Loucy (cell line): ENCODE measurements around the gene SYNPO.

Source experiments
- H2AFZ ChIP-seq: fragments of 200-600 bp; sonication (generic); 2 replicates; pipeline ENCODE4 v1.6.0; 2016; ENCODE audit warnings: antibody characterized with exemption, mild to moderate bottlenecking, low read length, moderate library complexity
- H3F3A ChIP-seq: fragments of 200-600 bp; 2 replicates; pipeline ENCODE4 v1.6.0; 2016; ENCODE audit warnings: antibody characterized with exemption, low read depth, mild to moderate bottlenecking
- H3K27me3 ChIP-seq: fragments of 200-600 bp; sonication (generic); 2 replicates; pipeline ENCODE4 v1.6.1; 2014; ENCODE audit warnings: low read length, mild to moderate bottlenecking; ENCODE audit not compliant: insufficient read depth, poor library complexity, severe bottlenecking
- H3K36me3 ChIP-seq: fragments of 200-600 bp; sonication (generic); 2 replicates; pipeline ENCODE4 v1.6.1; 2016; ENCODE audit warnings: low read length; ENCODE audit not compliant: insufficient read depth
- H3K4me1 ChIP-seq: fragments of 200-600 bp; sonication (generic); 2 replicates; pipeline ENCODE4 v1.5.1; 2014; ENCODE audit warnings: low read length, mild to moderate bottlenecking; ENCODE audit not compliant: insufficient read depth, poor library complexity, severe bottlenecking
- H3K4me2 ChIP-seq: fragments of 200-600 bp; sonication (generic); 2 replicates; pipeline ENCODE4 v1.6.0; 2014; ENCODE audit warnings: antibody characterized with exemption, low read length, low read depth, mild to moderate bottlenecking; ENCODE audit not compliant: poor library complexity, severe bottlenecking
- H3K4me3 ChIP-seq: fragments of 200-600 bp; sonication (generic); 2 replicates; pipeline ENCODE4 v1.5.1; 2014; ENCODE audit warnings: low read length, mild to moderate bottlenecking, mixed read lengths; ENCODE audit not compliant: poor library complexity, severe bottlenecking
- H3K79me2 ChIP-seq: fragments of 200-600 bp; sonication (generic); 2 replicates; pipeline ENCODE4 v1.6.1; 2014; ENCODE audit warnings: low read length; ENCODE audit not compliant: insufficient read depth
- H3K9ac ChIP-seq: fragments of 200-600 bp; sonication (generic); 2 replicates; pipeline ENCODE4 v1.6.0; 2014; ENCODE audit warnings: mild to moderate bottlenecking, low read depth, low read length, moderate library complexity; ENCODE audit not compliant: poor library complexity, severe bottlenecking
- H3K9me2 ChIP-seq: fragments of 200-600 bp; sonication (generic); replicated peaks from 2 replicates; pipeline ENCODE4 v1.6.1; 2016; ENCODE audit warnings: low read depth, low read length, mixed read lengths
- H3K9me3 ChIP-seq: fragments of 200-600 bp; sonication (generic); 2 replicates; pipeline ENCODE4 v1.6.1; 2014; ENCODE audit warnings: mild to moderate bottlenecking, antibody characterized with exemption, low read length, low read depth; ENCODE audit not compliant: insufficient read depth
- H4K20me1 ChIP-seq: fragments of 200-600 bp; sonication (generic); 2 replicates; pipeline ENCODE4 v1.6.0; 2014; ENCODE audit warnings: antibody characterized with exemption, low read length, mild to moderate bottlenecking; ENCODE audit not compliant: insufficient read depth, poor library complexity, severe bottlenecking
- EZH2phosphoT487 ChIP-seq: fragments of 200-600 bp; IDR thresholded peaks from 2 replicates; pipeline ENCODE4 v1.6.1; 2018; ENCODE audit warnings: antibody characterized with exemption, mild to moderate bottlenecking, moderate library complexity, borderline replicate concordance
- TF ChIP-seq, protein P1 (sequence below): fragments of 200-600 bp; sonication (generic); conservative IDR thresholded peaks from 2 replicates; pipeline ENCODE4 v1.5.1; 2014; ENCODE audit warnings: mild to moderate bottlenecking, antibody characterized with exemption, low read length

SYNPO gene

DNA sequence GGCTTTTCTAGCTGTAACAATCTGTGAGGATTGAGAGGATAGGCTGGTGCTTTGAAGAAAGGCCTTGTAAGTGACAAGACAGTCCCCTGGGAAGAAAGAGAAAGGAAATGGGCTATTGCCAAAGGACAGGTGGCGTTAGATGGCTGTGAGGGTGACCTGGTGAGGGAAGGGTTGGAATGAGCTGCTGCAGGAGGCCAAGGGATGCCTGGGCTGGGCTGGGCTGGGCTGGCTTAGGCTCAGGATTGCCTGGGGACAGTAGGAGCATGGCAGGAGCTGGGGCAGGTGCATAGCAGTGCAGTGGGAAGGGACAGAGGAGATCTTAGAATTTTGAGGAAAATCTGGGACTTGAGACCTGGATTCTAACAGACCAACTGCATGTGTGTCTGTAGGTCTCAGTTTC lies 10.9 kb downstream of the SYNPO start:
- Histone ChIP-seq H4K20me1 (no peaks in the 10 kb centered on the region), H3K9me2 (no peaks in the 10 kb centered on the region)

DNA sequence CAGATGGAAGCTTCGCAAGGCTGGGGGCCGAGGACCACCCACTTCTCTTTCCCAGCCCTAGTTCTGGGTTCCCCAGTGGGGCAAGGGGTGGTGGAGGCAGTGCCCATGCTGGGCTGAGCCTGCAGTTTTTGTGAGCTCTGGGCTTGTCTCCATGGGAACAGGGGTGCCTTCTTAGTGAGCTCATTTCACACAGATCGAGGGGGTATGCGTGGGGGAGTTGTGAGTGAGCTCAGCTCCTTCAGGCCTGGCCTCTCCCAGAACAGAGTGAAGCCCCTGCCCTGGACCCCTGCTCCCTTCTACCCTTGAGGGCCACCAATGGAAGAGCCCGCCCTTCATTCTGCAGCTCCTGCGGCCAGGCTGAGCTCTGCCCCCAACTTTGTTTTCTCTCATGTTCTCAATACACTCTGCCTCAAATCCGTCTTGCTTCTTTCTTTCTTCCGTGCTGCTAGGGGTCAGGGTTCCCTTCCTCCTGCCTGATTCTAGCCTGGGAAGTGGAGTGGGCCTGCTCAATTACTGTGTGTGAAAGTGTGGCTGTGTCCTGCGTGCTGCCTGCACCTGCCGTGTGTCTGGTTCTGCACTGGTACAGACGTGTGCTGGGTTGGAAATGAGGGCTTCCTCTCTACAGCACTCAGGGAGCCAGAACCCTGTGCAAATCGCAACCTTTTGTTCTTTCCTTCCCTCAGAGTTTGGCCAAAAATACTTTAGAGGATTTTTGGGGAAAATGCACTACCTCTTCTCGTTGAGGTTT lies 11.6 kb downstream of the SYNPO start:
- Histone ChIP-seq H3K36me3 (no peaks in the 10 kb centered on the region), H3K79me2 (no peaks in the 10 kb centered on the region), H3K9me2 (no peaks in the 10 kb centered on the region), H3K4me3 (no peak overlapping the region), H3F3A (no peaks in the 10 kb centered on the region), H4K20me1 (no peaks in the 10 kb centered on the region), H3K9ac (no peak overlapping the region), H3K9me3 (no peaks in the 10 kb centered on the region), H3K27me3 (no peaks in the 10 kb centered on the region), H3K4me1 (peaks cover 8% of the 10 kb centered on the region), H3K4me2 (no peak overlapping the region), H2AFZ (no peak overlapping the region)
- no peak for TF ChIP-seq EZH2phosphoT487
- TF ChIP-seq, protein P1, sequence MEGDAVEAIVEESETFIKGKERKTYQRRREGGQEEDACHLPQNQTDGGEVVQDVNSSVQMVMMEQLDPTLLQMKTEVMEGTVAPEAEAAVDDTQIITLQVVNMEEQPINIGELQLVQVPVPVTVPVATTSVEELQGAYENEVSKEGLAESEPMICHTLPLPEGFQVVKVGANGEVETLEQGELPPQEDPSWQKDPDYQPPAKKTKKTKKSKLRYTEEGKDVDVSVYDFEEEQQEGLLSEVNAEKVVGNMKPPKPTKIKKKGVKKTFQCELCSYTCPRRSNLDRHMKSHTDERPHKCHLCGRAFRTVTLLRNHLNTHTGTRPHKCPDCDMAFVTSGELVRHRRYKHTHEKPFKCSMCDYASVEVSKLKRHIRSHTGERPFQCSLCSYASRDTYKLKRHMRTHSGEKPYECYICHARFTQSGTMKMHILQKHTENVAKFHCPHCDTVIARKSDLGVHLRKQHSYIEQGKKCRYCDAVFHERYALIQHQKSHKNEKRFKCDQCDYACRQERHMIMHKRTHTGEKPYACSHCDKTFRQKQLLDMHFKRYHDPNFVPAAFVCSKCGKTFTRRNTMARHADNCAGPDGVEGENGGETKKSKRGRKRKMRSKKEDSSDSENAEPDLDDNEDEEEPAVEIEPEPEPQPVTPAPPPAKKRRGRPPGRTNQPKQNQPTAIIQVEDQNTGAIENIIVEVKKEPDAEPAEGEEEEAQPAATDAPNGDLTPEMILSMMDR: no peak

More for the DNA sequence above, 10.9 kb downstream of the SYNPO start:
- no peak overlapping the region for H3K9ac ChIP-seq
- H2AFZ ChIP-seq: no peak overlapping the region
- peaks cover 6% of the 10 kb centered on the region for H3K4me1 ChIP-seq
- TF ChIP-seq EZH2phosphoT487: no peak
- TF ChIP-seq, protein P1: no peak
- H3K79me2 ChIP-seq: no peaks in the 10 kb centered on the region
- no peaks in the 10 kb centered on the region for H3K36me3 ChIP-seq
- H3K27me3 ChIP-seq: no peaks in the 10 kb centered on the region
- H3K4me2 ChIP-seq: no peak overlapping the region
- no peaks in the 10 kb centered on the region for H3K9me3 ChIP-seq
- H3F3A ChIP-seq: no peaks in the 10 kb centered on the region
- H3K4me3 ChIP-seq: no peak overlapping the region

DNA sequence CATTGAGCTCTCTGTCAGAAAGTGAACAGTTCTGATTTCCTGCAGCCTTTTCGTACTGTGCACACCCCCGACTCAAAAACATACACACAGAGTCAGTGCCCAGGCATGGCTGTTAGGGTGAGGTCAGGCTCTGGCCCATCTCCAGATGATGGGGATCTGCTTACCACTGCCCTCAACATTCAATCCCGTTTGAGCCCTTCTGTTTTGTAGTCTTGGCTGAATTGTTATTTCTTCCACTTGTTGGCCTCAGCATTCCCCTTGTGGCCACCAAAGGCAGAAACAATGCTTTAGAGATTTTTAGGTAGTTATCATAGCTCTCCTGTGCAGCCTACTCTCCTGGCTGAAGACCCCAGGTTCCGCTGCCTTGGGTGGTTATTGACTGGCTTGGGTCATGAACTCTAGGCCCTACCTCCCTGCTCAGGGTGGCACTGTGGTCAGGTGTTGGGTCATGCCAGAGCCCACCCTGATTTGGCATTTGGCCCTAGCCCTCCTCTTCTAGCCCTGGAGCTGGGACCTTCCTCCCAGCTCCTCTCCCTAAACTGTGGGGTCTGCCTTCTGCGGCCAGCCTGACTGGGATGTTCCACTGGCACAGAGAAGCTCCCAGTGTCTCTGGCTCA lies 12.8 kb downstream of the SYNPO start:
- H3K4me2 ChIP-seq: no peak overlapping the region
- H3K36me3 ChIP-seq: no peaks in the 10 kb centered on the region
- no peaks in the 10 kb centered on the region for H3F3A ChIP-seq

More for the DNA sequence above, 12.8 kb downstream of the SYNPO start:
- Histone ChIP-seq H3K27me3 (no peaks in the 10 kb centered on the region), H4K20me1 (no peaks in the 10 kb centered on the region), H3K4me1 (peaks cover 12% of the 10 kb centered on the region), H3K9me2 (no peaks in the 10 kb centered on the region), H3K4me3 (no peak overlapping the region), H3K79me2 (no peaks in the 10 kb centered on the region), H2AFZ (no peak overlapping the region), H3K9me3 (no peaks in the 10 kb centered on the region), H3K9ac (no peak overlapping the region)
- TF ChIP-seq, protein P1: no peak
- no peak for TF ChIP-seq EZH2phosphoT487
